ENCODE data around the gene FBLN1.
"Not testable (repeated sequence)": the region's sequence is repeated elsewhere in the genome, so short reads cannot be mapped to it uniquely, and the experiment has no call there.

The FBLN1 gene

GRCh38 chr22:45585946-45586540 lies 83.4 kb downstream of the FBLN1 start:
- DNase-seq (ENCODE audit: low read depth): no peak

GRCh38 chr22:45586651-45587405 lies 84.1 kb downstream of the FBLN1 start:
- no peak for DNase-seq (ENCODE audit: low read depth)

- DNase-seq (ENCODE audit: low read depth): no peak
These were observed 85.2 kb downstream of the FBLN1 start for GRCh38 chr22:45587638-45588505.

GRCh38 chr22:45589556-45589955 lies 86.9 kb downstream of the FBLN1 start:
- no peak for DNase-seq (ENCODE audit: low read depth)

- no peak for DNase-seq (ENCODE audit: low read depth)
These were observed 87.6 kb downstream of the FBLN1 start for GRCh38 chr22:45590262-45590661.

- DNase-seq (ENCODE audit: low read depth): not testable (repeated sequence)
These were observed 89.0 kb downstream of the FBLN1 start for GRCh38 chr22:45591633-45592213.

- DNase-seq (ENCODE audit: low read depth): no peak
These were observed 91.6 kb downstream of the FBLN1 start for GRCh38 chr22:45594123-45594941.

- DNase-seq (ENCODE audit: low read depth): no peak
These were observed 94.9 kb downstream of the FBLN1 start for GRCh38 chr22:45597460-45598192.

- no peak for DNase-seq (ENCODE audit: low read depth)
These were observed 96.0 kb downstream of the FBLN1 start for GRCh38 chr22:45598596-45599217.

- no peak for DNase-seq (ENCODE audit: low read depth)
These were observed 97.3 kb downstream of the FBLN1 start for GRCh38 chr22:45599836-45600577.

- DNase-seq (ENCODE audit: low read depth): no peak
These were observed 98.4 kb downstream of the FBLN1 start for GRCh38 chr22:45600790-45601730.

GRCh38 chr22:45602004-45602733 lies 99.5 kb downstream of the FBLN1 start:
- no peak for DNase-seq (ENCODE audit: low read depth)

- DNase-seq (ENCODE audit: low read depth): no peak
These were observed 100.3 kb downstream of the FBLN1 start for GRCh38 chr22:45602824-45603595.

GRCh38 chr22:45603619-45604018 lies 100.9 kb downstream of the FBLN1 start:
- DNase-seq (ENCODE audit: low read depth): no peak

GRCh38 chr22:45608045-45608444 lies 105.4 kb downstream of the FBLN1 start:
- not testable (repeated sequence) for DNase-seq (ENCODE audit: low read depth)

- no peak for DNase-seq (ENCODE audit: low read depth)
These were observed 106.1 kb downstream of the FBLN1 start for GRCh38 chr22:45608763-45609180.

GRCh38 chr22:45612451-45612901 lies 109.8 kb downstream of the FBLN1 start:
- no peak for DNase-seq (ENCODE audit: low read depth)
